WERI-Rb-1 (cell line): ENCODE results near the gene MSTN.

ENCODE experiments used
- DNase-seq: peaks from one replicate; pipeline ENCODE4 v3.0.0-alpha.2; 2020
- H3K27ac ChIP-seq: fragments of 250-450 bp; sonication (Bioruptor Pico); 2 replicates; pipeline ENCODE4 v1.5.1; 2020; ENCODE audit warnings: mild to moderate bottlenecking, moderate library complexity
- H3K27me3 ChIP-seq: fragments of 250-450 bp; sonication (Bioruptor Pico); 2 replicates; pipeline ENCODE4 v1.5.1; 2021; ENCODE audit warnings: mild to moderate bottlenecking, low read depth, moderate library complexity; ENCODE audit not compliant: insufficient read depth, severe bottlenecking
- H3K36me3 ChIP-seq: fragments of 250-450 bp; sonication (Bioruptor Pico); 2 replicates; pipeline ENCODE4 v1.5.1; 2020; ENCODE audit warnings: mild to moderate bottlenecking, moderate library complexity
- H3K4me3 ChIP-seq: 2 replicates; pipeline ENCODE4 v1.5.1; 2011; ENCODE audit warnings: low read depth, mild to moderate bottlenecking, control low read depth, low read length
- H3K9me3 ChIP-seq: fragments of 250-450 bp; sonication (Bioruptor Pico); 2 replicates; pipeline ENCODE4 v1.5.1; 2021; ENCODE audit warnings: mild to moderate bottlenecking, moderate library complexity; ENCODE audit not compliant: severe bottlenecking
- TF ChIP-seq, protein P1 (sequence below): IDR thresholded peaks from 2 replicates; pipeline ENCODE4 v1.5.1; 2011; ENCODE audit warnings: low read depth, mild to moderate bottlenecking, control low read depth, inconsistent platforms, low read length

Gene MSTN

DNA sequence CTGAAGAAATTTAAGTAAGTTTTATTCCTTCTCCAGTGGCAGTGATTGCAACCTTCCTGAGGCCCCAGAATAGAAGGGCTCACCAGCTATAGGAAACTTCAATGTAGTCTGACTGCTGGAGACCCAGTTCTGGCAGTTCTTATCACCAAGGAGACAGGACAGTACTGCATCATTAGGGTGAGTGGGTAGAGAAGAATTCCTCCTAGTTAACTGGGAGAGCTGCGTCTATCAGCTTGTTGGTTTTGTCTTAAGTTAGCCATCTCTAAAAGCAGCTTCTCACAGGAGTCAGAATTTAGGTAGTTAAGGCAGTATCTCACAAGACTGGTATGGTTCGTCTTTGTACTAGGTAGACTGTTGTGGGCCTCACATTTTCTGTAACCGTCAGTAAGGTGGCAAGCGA, 3.3 kb upstream of the MSTN start:
- TF ChIP-seq, protein P1, sequence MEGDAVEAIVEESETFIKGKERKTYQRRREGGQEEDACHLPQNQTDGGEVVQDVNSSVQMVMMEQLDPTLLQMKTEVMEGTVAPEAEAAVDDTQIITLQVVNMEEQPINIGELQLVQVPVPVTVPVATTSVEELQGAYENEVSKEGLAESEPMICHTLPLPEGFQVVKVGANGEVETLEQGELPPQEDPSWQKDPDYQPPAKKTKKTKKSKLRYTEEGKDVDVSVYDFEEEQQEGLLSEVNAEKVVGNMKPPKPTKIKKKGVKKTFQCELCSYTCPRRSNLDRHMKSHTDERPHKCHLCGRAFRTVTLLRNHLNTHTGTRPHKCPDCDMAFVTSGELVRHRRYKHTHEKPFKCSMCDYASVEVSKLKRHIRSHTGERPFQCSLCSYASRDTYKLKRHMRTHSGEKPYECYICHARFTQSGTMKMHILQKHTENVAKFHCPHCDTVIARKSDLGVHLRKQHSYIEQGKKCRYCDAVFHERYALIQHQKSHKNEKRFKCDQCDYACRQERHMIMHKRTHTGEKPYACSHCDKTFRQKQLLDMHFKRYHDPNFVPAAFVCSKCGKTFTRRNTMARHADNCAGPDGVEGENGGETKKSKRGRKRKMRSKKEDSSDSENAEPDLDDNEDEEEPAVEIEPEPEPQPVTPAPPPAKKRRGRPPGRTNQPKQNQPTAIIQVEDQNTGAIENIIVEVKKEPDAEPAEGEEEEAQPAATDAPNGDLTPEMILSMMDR = no peak
- no peak overlapping the region for H3K27ac ChIP-seq
- H3K36me3 ChIP-seq = no peaks in the 10 kb centered on the region
- H3K9me3 ChIP-seq = no peaks in the 10 kb centered on the region
- no peaks in the 10 kb centered on the region for H3K27me3 ChIP-seq
- DNase-seq = no peak
- no peak overlapping the region for H3K4me3 ChIP-seq

DNA sequence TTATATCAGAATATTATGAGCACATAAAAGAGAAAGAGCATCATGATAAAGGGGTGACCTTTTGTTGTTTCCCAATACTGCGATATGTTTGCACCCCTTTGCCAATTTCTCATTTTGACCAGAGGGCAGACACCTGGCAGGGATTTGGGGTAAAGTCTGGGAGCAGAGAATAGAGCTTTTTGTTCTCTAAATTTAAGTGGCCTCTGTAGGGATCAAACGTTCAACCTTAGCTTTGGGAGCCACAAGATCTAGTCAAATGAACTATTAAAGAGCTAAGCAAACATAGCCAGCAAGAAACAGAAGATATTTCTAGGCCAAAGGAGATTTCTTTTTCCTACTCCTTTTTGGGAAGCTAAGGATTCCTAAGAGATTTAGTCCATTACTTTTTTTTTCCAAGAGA, 1.1 kb upstream of the MSTN start:
- no peaks in the 10 kb centered on the region for H3K36me3 ChIP-seq
- no peak overlapping the region for H3K27ac ChIP-seq
- DNase-seq = no peak
- H3K4me3 ChIP-seq = no peak overlapping the region
- TF ChIP-seq, protein P1 = no peak
- H3K9me3 ChIP-seq = no peaks in the 10 kb centered on the region
- H3K27me3 ChIP-seq = no peaks in the 10 kb centered on the region

DNA sequence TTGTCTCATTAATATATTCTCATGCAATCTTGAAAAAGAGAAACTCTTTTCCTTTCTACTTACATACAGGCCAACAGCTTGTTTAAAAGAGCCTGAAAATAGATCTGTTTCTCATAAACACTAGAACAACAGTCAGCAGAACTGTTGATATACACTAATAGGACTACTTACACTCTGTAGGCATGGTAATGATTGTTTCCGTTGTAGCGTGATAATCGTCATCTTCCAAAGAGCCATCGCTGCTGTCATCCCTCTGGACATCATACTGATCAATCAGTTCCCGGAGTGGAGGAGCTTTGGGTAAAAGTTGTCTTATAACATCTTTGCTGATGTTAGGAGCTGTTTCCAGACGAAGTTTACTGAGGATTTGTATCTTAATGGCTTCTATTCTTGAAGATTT, 476 bp downstream of the MSTN start:
- TF ChIP-seq, protein P1 = no peak
- H3K4me3 ChIP-seq = no peak overlapping the region
- H3K27me3 ChIP-seq = no peaks in the 10 kb centered on the region
- H3K27ac ChIP-seq = no peak overlapping the region
- no peaks in the 10 kb centered on the region for H3K36me3 ChIP-seq
- no peaks in the 10 kb centered on the region for H3K9me3 ChIP-seq
- DNase-seq = no peak

DNA sequence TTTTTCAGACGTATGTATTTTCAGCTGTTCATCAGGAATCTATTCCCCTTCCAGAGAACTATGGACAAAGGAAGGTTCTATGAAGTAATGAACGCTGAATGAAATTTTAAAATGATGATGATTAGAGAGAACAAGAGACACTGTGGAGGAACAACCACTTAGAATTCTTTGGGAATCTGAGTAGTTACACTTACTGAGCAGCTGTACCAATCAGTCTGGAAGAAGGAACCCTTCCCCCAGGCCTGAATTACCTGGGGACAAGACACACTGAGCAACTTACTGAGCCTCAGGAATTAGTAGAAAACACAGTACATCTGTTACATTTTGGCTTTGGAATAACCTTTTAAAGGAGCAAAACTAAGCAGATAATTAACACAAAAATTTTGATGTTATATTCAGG, 1.9 kb downstream of the MSTN start:
- H3K9me3 ChIP-seq = no peaks in the 10 kb centered on the region
- TF ChIP-seq, protein P1 = no peak
- H3K36me3 ChIP-seq = no peaks in the 10 kb centered on the region
- H3K27ac ChIP-seq = no peak overlapping the region
- H3K4me3 ChIP-seq = no peak overlapping the region
- no peak for DNase-seq
- H3K27me3 ChIP-seq = no peaks in the 10 kb centered on the region

DNA sequence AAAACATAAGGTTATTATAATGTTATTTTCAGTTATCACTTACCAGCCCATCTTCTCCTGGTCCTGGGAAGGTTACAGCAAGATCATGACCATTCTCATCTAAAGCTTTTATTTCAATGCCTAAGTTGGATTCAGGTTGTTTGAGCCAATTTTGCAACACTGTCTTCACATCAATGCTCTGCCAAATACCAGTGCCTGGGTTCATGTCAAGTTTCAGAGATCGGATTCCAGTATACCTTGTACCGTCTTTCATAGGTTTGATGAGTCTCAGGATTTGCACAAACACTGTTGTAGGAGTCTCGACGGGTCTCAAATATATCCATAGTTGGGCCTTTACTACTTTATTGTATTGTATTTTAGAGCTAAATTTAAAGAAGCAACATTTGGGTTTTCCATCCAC, 2.5 kb downstream of the MSTN start:
- TF ChIP-seq, protein P1 = no peak
- no peak for DNase-seq
- no peaks in the 10 kb centered on the region for H3K27me3 ChIP-seq
- H3K27ac ChIP-seq = no peak overlapping the region
- H3K4me3 ChIP-seq = no peak overlapping the region
- no peaks in the 10 kb centered on the region for H3K9me3 ChIP-seq
- no peaks in the 10 kb centered on the region for H3K36me3 ChIP-seq

DNA sequence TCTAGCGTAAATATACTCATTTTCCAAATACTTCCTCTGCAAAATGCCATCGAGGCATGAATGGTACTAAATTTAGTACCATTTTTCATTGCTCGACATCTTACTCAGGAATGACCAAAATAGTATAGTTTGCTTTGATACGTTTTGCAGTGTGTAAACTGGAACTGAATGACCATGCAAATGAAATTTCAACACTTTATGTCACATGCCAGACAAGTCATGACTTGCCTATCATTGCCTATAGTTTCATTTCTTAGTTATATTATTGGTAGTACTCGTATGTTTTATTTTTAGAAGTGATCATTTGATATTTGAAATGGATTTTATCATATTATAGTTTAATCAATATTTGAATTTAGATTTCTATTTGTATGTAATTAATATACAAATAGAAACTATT, 9.1 kb downstream of the MSTN start:
- Histone ChIP-seq H3K27me3 (no peaks in the 10 kb centered on the region), H3K4me3 (no peak overlapping the region), H3K27ac (no peak overlapping the region), H3K36me3 (no peaks in the 10 kb centered on the region), H3K9me3 (no peaks in the 10 kb centered on the region)
- TF ChIP-seq, protein P1 = no peak
- no peak for DNase-seq
